HepG2 (cell line): Measurements from ENCODE around the gene DOCK4. TPM values are rescaled to one million over a fixed set of nuclear protein-coding genes. Genes with fewer than 3 reads are reported as not detected.
A peak's percentile ranks its signal among the peaks of the same experiment; 100 is the strongest.

Experiments used
- CEBPB ChIP-seq: IDR thresholded peaks from 2 replicates; pipeline ENCODE4 v1.6.1; 2011; ENCODE audit warnings: low read depth, low read length, improper control_type of control experiment, borderline replicate concordance
- EP300 ChIP-seq, 3 experiments: sonication (generic) in 1 of 3; formaldehyde crosslinking in 1 of 3; IDR thresholded peaks; 2 replicates each; pipeline versions ENCODE4 v1.5.1 to v1.6.1; 2011 to 2020; ENCODE audit warnings: low read depth in 2 of 3, low read length in 2 of 3, borderline replicate concordance in 1 of 3, improper control_type of control experiment in 1 of 3, mild to moderate bottlenecking in 1 of 3, missing genetic modification reagents in 1 of 3, moderate library complexity in 1 of 3
- FOXM1 ChIP-seq: sonication (generic); formaldehyde crosslinking; IDR thresholded peaks from 2 replicates; pipeline ENCODE4 v1.5.0; 2020; ENCODE audit warnings: missing genetic modification reagents
- GATAD2A ChIP-seq: IDR thresholded peaks from 2 replicates; pipeline ENCODE4 v1.6.1; 2016
- GTF2F1 ChIP-seq: fragments of 150-350 bp; IDR thresholded peaks from 2 replicates; pipeline ENCODE4 v1.6.1; 2014; ENCODE audit warnings: low read length
- IRF2 ChIP-seq: IDR thresholded peaks from 2 replicates; pipeline ENCODE4 v1.6.1; 2018; ENCODE audit warnings: missing genetic modification reagents, missing compliant biosample characterization
- ISL2 ChIP-seq: sonication (generic); formaldehyde crosslinking; IDR thresholded peaks from 2 replicates; pipeline ENCODE4 v1.5.0; 2020; ENCODE audit warnings: missing genetic modification reagents
- JDP2 ChIP-seq: sonication (generic); formaldehyde crosslinking; IDR thresholded peaks from 2 replicates; pipeline ENCODE4 v1.8.1; 2022; ENCODE audit warnings: missing genetic modification reagents, borderline replicate concordance
- KDM5A ChIP-seq: fragments of 200-600 bp; sonication (generic); IDR thresholded peaks from 2 replicates; pipeline ENCODE4 v1.7.0; 2018; ENCODE audit warnings: antibody characterized with exemption, mild to moderate bottlenecking, low read length, borderline replicate concordance
- PHF8 ChIP-seq: sonication (generic); formaldehyde crosslinking; IDR thresholded peaks from 2 replicates; pipeline ENCODE4 v1.5.0; 2020; ENCODE audit warnings: missing genetic modification reagents
- RCOR2 ChIP-seq: IDR thresholded peaks from 2 replicates; pipeline ENCODE4 v1.6.1; 2016; ENCODE audit warnings: missing biosample characterization, missing genetic modification reagents
- RXRB ChIP-seq: IDR thresholded peaks from 2 replicates; pipeline ENCODE4 v1.6.1; 2016; ENCODE audit warnings: borderline replicate concordance, missing genetic modification reagents, missing compliant biosample characterization
- SALL1 ChIP-seq: sonication (generic); formaldehyde crosslinking; IDR thresholded peaks from 2 replicates; pipeline ENCODE4 v1.8.0; 2022; ENCODE audit warnings: mild to moderate bottlenecking, missing genetic modification reagents
- SOX6 ChIP-seq, 2 experiments: fragments of 450-650 bp in 1 of 2; sonication (generic) in 1 of 2; formaldehyde crosslinking in 1 of 2; IDR thresholded peaks; 2 replicates each; pipeline versions ENCODE4 v1.4.0 to v1.6.1; 2017 to 2020; ENCODE audit warnings: antibody characterized with exemption in 1 of 2, mild to moderate bottlenecking in 1 of 2, missing genetic modification reagents in 1 of 2
- THAP8 ChIP-seq: sonication (generic); formaldehyde crosslinking; IDR thresholded peaks from 2 replicates; pipeline ENCODE4 v1.5.1; 2020; ENCODE audit warnings: missing genetic modification reagents, mild to moderate bottlenecking, borderline replicate concordance
- ZMYM3 ChIP-seq: sonication (generic); formaldehyde crosslinking; IDR thresholded peaks from 2 replicates; pipeline ENCODE4 v1.5.1; 2020; ENCODE audit warnings: mild to moderate bottlenecking, missing genetic modification reagents
- ZMYM4 ChIP-seq: sonication (generic); formaldehyde crosslinking; IDR thresholded peaks from 2 replicates; pipeline ENCODE4 v1.8.1; 2023; ENCODE audit warnings: mild to moderate bottlenecking, missing genetic modification reagents
- ZNF17 ChIP-seq: sonication (generic); formaldehyde crosslinking; IDR thresholded peaks from 2 replicates; pipeline ENCODE4 v1.5.0; 2020; ENCODE audit warnings: mild to moderate bottlenecking, missing genetic modification reagents
- ZNF7 ChIP-seq: IDR thresholded peaks from 2 replicates; pipeline ENCODE4 v1.6.1; 2016; ENCODE audit warnings: missing biosample characterization, missing genetic modification reagents
- ZNF768 ChIP-seq: sonication (generic); formaldehyde crosslinking; IDR thresholded peaks from 2 replicates; pipeline ENCODE4 v1.4.0; 2020; ENCODE audit warnings: missing genetic modification reagents
- ZSCAN25 ChIP-seq: sonication (generic); formaldehyde crosslinking; IDR thresholded peaks from 2 replicates; pipeline ENCODE4 v1.8.0; 2022; ENCODE audit warnings: mild to moderate bottlenecking, missing genetic modification reagents
- polyA plus RNA-seq, 8 experiments: library from polyadenylated mRNA; depleted of rRNA in 3 of 8; stranded (reverse) in 7 of 8; unstranded in 1 of 8; fragments of >200 nt; fragmentation: Illumina TruSeq in 4 of 8; extraction: Trizol in 4 of 8; gene quantifications; 2 replicates each; pipeline versions ENCODE4 v1.2.1 to v1.2.3, GENCODE V29; 2011 to 2016; ENCODE audit warnings: low read depth in 4 of 8, missing spikeins in 1 of 8, mixed read lengths in 1 of 8; ENCODE audit not compliant: insufficient read depth in 1 of 8
- total RNA-seq, 5 experiments: library from RNA; depleted of rRNA; stranded (reverse); fragments of >200 nt; fragmentation: Illumina TruSeq; extraction: Trizol; gene quantifications; 2 replicates each; pipeline ENCODE4 v1.2.3, GENCODE V29; 2016; ENCODE audit warnings: low read depth in 1 of 5
- TF ChIP-seq, protein P1 (sequence below): IDR thresholded peaks from 2 replicates; pipeline ENCODE4 v1.6.1; 2016; ENCODE audit warnings: low read depth, missing genetic modification reagents, missing compliant biosample characterization
- TF ChIP-seq, protein P2 (sequence below): sonication (generic); formaldehyde crosslinking; IDR thresholded peaks from 2 replicates; pipeline ENCODE4 v1.4.0; 2020; ENCODE audit warnings: mild to moderate bottlenecking, missing genetic modification reagents

DOCK4 gene
- total and polyA plus RNA-seq, 2 of the 13 experiments (the other 11 are each of a cell fraction or from before 2014, with no cell fraction given), result 13.5 to 17.4 TPM

- TF ChIP-seq RCOR2 (CRISPR knock-in tag), result 0 out of 2 replicates have a peak, but pooled peaks have one; percentile 36
- TF ChIP-seq RXRB (CRISPR knock-in tag), result peak; percentile 56; the same call in 1 of the 2 replicates
- TF ChIP-seq THAP8, result no peak
- TF ChIP-seq SALL1, result peak; percentile 46; the same call in 1 of the 2 replicates
- TF ChIP-seq ZNF7 (CRISPR knock-in tag), result no peak
- no peak for TF ChIP-seq ZSCAN25 (CRISPR knock-in tag)
- peak; percentile 64; the same call in 1 of the 2 replicates for TF ChIP-seq CEBPB
- TF ChIP-seq PHF8 (CRISPR knock-in tag), result no peak
- TF ChIP-seq FOXM1 (CRISPR knock-in tag), result no peak
- no peak for TF ChIP-seq JDP2
- TF ChIP-seq, protein P1, sequence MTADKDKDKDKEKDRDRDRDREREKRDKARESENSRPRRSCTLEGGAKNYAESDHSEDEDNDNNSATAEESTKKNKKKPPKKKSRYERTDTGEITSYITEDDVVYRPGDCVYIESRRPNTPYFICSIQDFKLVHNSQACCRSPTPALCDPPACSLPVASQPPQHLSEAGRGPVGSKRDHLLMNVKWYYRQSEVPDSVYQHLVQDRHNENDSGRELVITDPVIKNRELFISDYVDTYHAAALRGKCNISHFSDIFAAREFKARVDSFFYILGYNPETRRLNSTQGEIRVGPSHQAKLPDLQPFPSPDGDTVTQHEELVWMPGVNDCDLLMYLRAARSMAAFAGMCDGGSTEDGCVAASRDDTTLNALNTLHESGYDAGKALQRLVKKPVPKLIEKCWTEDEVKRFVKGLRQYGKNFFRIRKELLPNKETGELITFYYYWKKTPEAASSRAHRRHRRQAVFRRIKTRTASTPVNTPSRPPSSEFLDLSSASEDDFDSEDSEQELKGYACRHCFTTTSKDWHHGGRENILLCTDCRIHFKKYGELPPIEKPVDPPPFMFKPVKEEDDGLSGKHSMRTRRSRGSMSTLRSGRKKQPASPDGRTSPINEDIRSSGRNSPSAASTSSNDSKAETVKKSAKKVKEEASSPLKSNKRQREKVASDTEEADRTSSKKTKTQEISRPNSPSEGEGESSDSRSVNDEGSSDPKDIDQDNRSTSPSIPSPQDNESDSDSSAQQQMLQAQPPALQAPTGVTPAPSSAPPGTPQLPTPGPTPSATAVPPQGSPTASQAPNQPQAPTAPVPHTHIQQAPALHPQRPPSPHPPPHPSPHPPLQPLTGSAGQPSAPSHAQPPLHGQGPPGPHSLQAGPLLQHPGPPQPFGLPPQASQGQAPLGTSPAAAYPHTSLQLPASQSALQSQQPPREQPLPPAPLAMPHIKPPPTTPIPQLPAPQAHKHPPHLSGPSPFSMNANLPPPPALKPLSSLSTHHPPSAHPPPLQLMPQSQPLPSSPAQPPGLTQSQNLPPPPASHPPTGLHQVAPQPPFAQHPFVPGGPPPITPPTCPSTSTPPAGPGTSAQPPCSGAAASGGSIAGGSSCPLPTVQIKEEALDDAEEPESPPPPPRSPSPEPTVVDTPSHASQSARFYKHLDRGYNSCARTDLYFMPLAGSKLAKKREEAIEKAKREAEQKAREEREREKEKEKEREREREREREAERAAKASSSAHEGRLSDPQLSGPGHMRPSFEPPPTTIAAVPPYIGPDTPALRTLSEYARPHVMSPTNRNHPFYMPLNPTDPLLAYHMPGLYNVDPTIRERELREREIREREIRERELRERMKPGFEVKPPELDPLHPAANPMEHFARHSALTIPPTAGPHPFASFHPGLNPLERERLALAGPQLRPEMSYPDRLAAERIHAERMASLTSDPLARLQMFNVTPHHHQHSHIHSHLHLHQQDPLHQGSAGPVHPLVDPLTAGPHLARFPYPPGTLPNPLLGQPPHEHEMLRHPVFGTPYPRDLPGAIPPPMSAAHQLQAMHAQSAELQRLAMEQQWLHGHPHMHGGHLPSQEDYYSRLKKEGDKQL (CRISPR knock-in tag), result no peak
- peak; percentile 70 for TF ChIP-seq GATAD2A (CRISPR knock-in tag)
- TF ChIP-seq ZNF17 (CRISPR knock-in tag), result no peak
- TF ChIP-seq ZMYM3 (CRISPR knock-in tag), result peak; percentile 69; the same call in 1 of the 2 replicates
- TF ChIP-seq SOX6 (IDR thresholded peaks at IDR 0.05), result no peak
- peak; percentile 51; the same call in 1 of the 2 replicates for TF ChIP-seq SOX6 (CRISPR knock-in tag; IDR thresholded peaks at IDR 0.05)
- peak in 1 of 2 experiments; percentile 54; a peak in 1 of 4 replicates for TF ChIP-seq EP300 (IDR thresholded peaks at IDR 0.05; ENCODE audit: low read depth in 2 of 2, low read length in 2 of 2)
- TF ChIP-seq EP300 (CRISPR knock-in tag; IDR thresholded peaks at IDR 0.05; ENCODE audit: borderline replicate concordance), result no peak
- TF ChIP-seq, protein P2, sequence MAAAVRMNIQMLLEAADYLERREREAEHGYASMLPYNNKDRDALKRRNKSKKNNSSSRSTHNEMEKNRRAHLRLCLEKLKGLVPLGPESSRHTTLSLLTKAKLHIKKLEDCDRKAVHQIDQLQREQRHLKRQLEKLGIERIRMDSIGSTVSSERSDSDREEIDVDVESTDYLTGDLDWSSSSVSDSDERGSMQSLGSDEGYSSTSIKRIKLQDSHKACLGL (CRISPR knock-in tag), result no peak
- TF ChIP-seq ZMYM4 (CRISPR knock-in tag), result 0 out of 2 replicates have a peak, but pooled peaks have one; percentile 29
- peak; percentile 76; the same call in 1 of the 2 replicates for TF ChIP-seq ZNF768 (CRISPR knock-in tag)
- TF ChIP-seq ISL2, result peak; percentile 37; the same call in 1 of the 2 replicates
- no peak for TF ChIP-seq IRF2
- no peak for TF ChIP-seq KDM5A
- TF ChIP-seq GTF2F1, result peak; percentile 93
Measured at GRCh38 chr7:112202816-112203215, 3.4 kb downstream of the DOCK4 start (continued).
